AG04450 (cell line): ENCODE data around the gene ZNF605. TPM values are rescaled to one million over a fixed set of nuclear protein-coding genes. Genes with fewer than 3 reads are reported as not detected.

Experiments used
- CTCF ChIA-PET: fragments of 300-600, 350-600 bp; formaldehyde crosslinking; extraction: SDS; loops from one replicate; lab custom pipeline; 2022; ENCODE audit warnings: antibody characterized with exemption, inconsistent platforms; lab: Charles Lee
- POLR2A ChIA-PET: fragments of 350-600 bp; formaldehyde crosslinking; extraction: SDS; loops from one replicate; lab custom pipeline; 2021; ENCODE audit warnings: antibody characterized with exemption, inconsistent platforms; lab: Yijun Ruan, JAX
- DNase-seq: peaks from one replicate; pipeline ENCODE4 v3.0.0-alpha.2; 2011; ENCODE audit warnings: low read depth, low spot score
- H3K27ac ChIP-seq: one replicate; pipeline ENCODE4 v1.5.1; 2012; ENCODE audit warnings: low read depth, low read length, control low read depth
- H3K27me3 ChIP-seq: one replicate; pipeline ENCODE4 v1.6.0; 2012; ENCODE audit warnings: low read length; ENCODE audit not compliant: control insufficient read depth, insufficient read depth
- H3K4me3 ChIP-seq: 2 replicates; pipeline ENCODE4 v1.5.1; 2011; ENCODE audit warnings: mild to moderate bottlenecking, low read depth, low read length, control low read depth
- H3K9me3 ChIP-seq: 2 replicates; pipeline ENCODE4 v1.5.1; 2012; ENCODE audit warnings: low read length; ENCODE audit not compliant: control insufficient read depth, insufficient read depth
- polyA plus RNA-seq: library from polyadenylated mRNA; depleted of rRNA; stranded (reverse); fragments of >200 nt; gene quantifications from 2 replicates; pipeline ENCODE4 v1.2.3, GENCODE V29; 2011
- TF ChIP-seq, protein P1 (sequence below): IDR thresholded peaks from 2 replicates; pipeline ENCODE4 v1.5.1; 2011; ENCODE audit warnings: low read depth, low read length, control low read depth, inconsistent platforms

The ZNF605 gene
- polyA plus RNA-seq, 1 experiment = 13.6 TPM

GRCh38 chr12:132948146-132949066 is 7.7 kb downstream of the ZNF605 start:
- H3K27me3 ChIP-seq = no peaks in the 10 kb centered on the region
- H3K27ac ChIP-seq = no peak overlapping the region
- H3K4me3 ChIP-seq = no peak overlapping the region
- H3K9me3 ChIP-seq = peaks cover 89% of the 10 kb centered on the region
- POLR2A ChIA-PET = no interaction called here
- CTCF ChIA-PET = no interaction called here
- TF ChIP-seq, protein P1, sequence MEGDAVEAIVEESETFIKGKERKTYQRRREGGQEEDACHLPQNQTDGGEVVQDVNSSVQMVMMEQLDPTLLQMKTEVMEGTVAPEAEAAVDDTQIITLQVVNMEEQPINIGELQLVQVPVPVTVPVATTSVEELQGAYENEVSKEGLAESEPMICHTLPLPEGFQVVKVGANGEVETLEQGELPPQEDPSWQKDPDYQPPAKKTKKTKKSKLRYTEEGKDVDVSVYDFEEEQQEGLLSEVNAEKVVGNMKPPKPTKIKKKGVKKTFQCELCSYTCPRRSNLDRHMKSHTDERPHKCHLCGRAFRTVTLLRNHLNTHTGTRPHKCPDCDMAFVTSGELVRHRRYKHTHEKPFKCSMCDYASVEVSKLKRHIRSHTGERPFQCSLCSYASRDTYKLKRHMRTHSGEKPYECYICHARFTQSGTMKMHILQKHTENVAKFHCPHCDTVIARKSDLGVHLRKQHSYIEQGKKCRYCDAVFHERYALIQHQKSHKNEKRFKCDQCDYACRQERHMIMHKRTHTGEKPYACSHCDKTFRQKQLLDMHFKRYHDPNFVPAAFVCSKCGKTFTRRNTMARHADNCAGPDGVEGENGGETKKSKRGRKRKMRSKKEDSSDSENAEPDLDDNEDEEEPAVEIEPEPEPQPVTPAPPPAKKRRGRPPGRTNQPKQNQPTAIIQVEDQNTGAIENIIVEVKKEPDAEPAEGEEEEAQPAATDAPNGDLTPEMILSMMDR = no peak
- DNase-seq = no peak

- peaks cover 89% of the 10 kb centered on the region for H3K9me3 ChIP-seq
- ChIA-PET CTCF (no interaction called here), POLR2A (no interaction called here)
- H3K27ac ChIP-seq = no peak overlapping the region
- TF ChIP-seq, protein P1 = no peak
- H3K4me3 ChIP-seq = no peak overlapping the region
- no peaks in the 10 kb centered on the region for H3K27me3 ChIP-seq
- DNase-seq = no peak
Observed at GRCh38 chr12:132946246-132946820, 9.8 kb downstream of the ZNF605 start.

- ChIA-PET POLR2A (no interaction called here), CTCF (no interaction called here)
- DNase-seq = no peak
- Histone ChIP-seq H3K4me3 (no peak overlapping the region), H3K27ac (no peak overlapping the region), H3K9me3 (peaks cover 93% of the 10 kb centered on the region), H3K27me3 (no peaks in the 10 kb centered on the region)
- TF ChIP-seq, protein P1 = no peak
Observed at GRCh38 chr12:132945806-132946205, 10.3 kb downstream of the ZNF605 start.

- H3K4me3 ChIP-seq = no peak overlapping the region
- TF ChIP-seq, protein P1 = no peak
- POLR2A ChIA-PET = no interaction called here
- H3K27me3 ChIP-seq = no peaks in the 10 kb centered on the region
- H3K9me3 ChIP-seq = peaks cover 88% of the 10 kb centered on the region
- CTCF ChIA-PET = no interaction called here
- H3K27ac ChIP-seq = no peak overlapping the region
- DNase-seq = no peak
Observed at GRCh38 chr12:132942611-132943010, 13.5 kb downstream of the ZNF605 start.

DNA sequence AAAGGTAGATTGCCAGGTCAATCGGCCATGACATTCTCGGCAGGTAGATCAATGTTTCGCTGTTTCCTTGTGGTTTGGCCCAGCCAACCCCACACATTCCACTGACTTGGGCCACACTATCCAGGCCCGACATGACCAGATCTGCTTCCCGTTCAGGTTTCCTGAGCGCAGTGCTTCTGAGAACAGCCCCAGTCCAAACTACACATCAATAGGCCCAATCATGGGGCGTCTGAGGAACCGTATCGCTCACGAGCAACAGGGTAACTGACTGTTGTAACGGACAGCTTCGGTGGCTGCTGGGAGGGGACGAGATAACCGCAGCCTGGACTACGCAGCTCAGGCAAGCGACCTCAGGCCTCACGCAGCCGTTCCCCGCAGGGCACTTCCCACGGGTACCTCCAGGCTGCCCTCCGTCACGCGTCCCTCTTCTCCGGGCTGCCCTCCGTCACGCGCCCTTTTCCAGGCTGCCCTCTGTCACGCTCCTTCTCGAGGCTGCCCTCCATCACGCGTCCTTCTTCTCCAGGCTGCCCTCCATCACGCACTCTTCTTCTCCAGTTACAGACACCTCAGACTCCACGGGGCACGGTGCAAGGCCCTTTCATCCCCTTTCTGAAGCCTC is 14.7 kb downstream of the ZNF605 start:
- Histone ChIP-seq H3K9me3 (peaks cover 82% of the 10 kb centered on the region), H3K27ac (no peak overlapping the region), H3K4me3 (no peak overlapping the region), H3K27me3 (no peaks in the 10 kb centered on the region)
- TF ChIP-seq, protein P1 = no peak
- CTCF ChIA-PET = no interaction called here
- POLR2A ChIA-PET = no interaction called here
- no peak for DNase-seq
